A673 (cell line): Measurements from ENCODE around the gene SFR1. TPM values are rescaled to one million over a fixed set of nuclear protein-coding genes. Genes with fewer than 3 reads are reported as not detected.

Source experiments
- BruUV-seq: library from RNA; stranded (reverse); fragments of 400-500 nt; replicated peaks from 2 replicates; lab custom pipeline; 2021; lab: Mats Ljungman, UMichigan
- CTCF ChIA-PET: fragments of 300-600 bp; sonication (Branson Sonifier 250); formaldehyde crosslinking; loops from one replicate; lab custom pipeline; 2022; ENCODE audit warnings: antibody characterized with exemption; lab: Charles Lee
- POLR2A ChIA-PET: fragments of 300-600 bp; sonication (Branson Sonifier 250); formaldehyde crosslinking; loops from one replicate; lab custom pipeline; 2022; ENCODE audit warnings: antibody characterized with exemption; ENCODE audit not compliant: low non-redundant PET; lab: Charles Lee
- DNase-seq: peaks from one replicate; pipeline ENCODE4 v3.0.0-alpha.2; 2015; ENCODE audit warnings: low spot score
- H3K27ac ChIP-seq: fragments of 200-600 bp; sonication (generic); 2 replicates; pipeline ENCODE4 v1.5.1; 2016; ENCODE audit warnings: mixed run types, low read depth, mild to moderate bottlenecking, mixed read lengths, antibody characterized with exemption, low read length; ENCODE audit not compliant: poor library complexity, severe bottlenecking
- H3K27me3 ChIP-seq: fragments of 200-600 bp; sonication (generic); replicated peaks from 2 replicates; pipeline ENCODE4 v1.6.1; 2017; ENCODE audit warnings: mixed run types, low read depth, mild to moderate bottlenecking, mixed read lengths, antibody characterized with exemption, low read length; ENCODE audit not compliant: insufficient read depth, poor library complexity
- H3K36me3 ChIP-seq: fragments of 200-600 bp; sonication (generic); 2 replicates; pipeline ENCODE4 v1.6.1; 2016; ENCODE audit warnings: mixed run types, mild to moderate bottlenecking, mixed read lengths, antibody characterized with exemption, low read length; ENCODE audit not compliant: insufficient read depth, poor library complexity, severe bottlenecking
- H3K4me1 ChIP-seq: fragments of 200-600 bp; sonication (generic); 2 replicates; pipeline ENCODE4 v1.6.1; 2017; ENCODE audit warnings: mixed run types, mild to moderate bottlenecking, mixed read lengths, antibody characterized with exemption, low read length; ENCODE audit not compliant: insufficient read depth, poor library complexity, severe bottlenecking
- H3K4me3 ChIP-seq: fragments of 200-600 bp; sonication (generic); 2 replicates; pipeline ENCODE4 v1.5.1; 2016; ENCODE audit warnings: low read depth, mixed run types, mild to moderate bottlenecking, mixed read lengths, low read length; ENCODE audit not compliant: poor library complexity, severe bottlenecking
- H3K9me3 ChIP-seq: fragments of 200-600 bp; sonication (generic); 2 replicates; pipeline ENCODE4 v1.6.1; 2016; ENCODE audit warnings: mixed run types, low read depth, mild to moderate bottlenecking, mixed read lengths, antibody characterized with exemption, low read length; ENCODE audit not compliant: poor library complexity, severe bottlenecking
- EZH2 ChIP-seq: fragments of 200-600 bp; sonication (generic); IDR thresholded peaks from 2 replicates; pipeline ENCODE4 v1.6.1; 2017; ENCODE audit warnings: borderline replicate concordance, low read depth, mild to moderate bottlenecking, mixed read lengths, antibody characterized with exemption, low read length; ENCODE audit not compliant: poor library complexity, severe bottlenecking
- intact Hi-C: fragments of 100-400 bp; cut with micrococcal nuclease; formaldehyde crosslinking; loops from one replicate; pipeline ENCODE4 v1.10.0; 2022; ENCODE audit not compliant: unreplicated experiment
- total RNA-seq: library from RNA; stranded (reverse); gene quantifications from 2 replicates; pipeline ENCODE4 v1.2.3, GENCODE V29; 2021
- TF ChIP-seq, protein P1 (sequence below): fragments of 300-800, 200-600 bp; sonication (generic); conservative IDR thresholded peaks from 2 replicates; pipeline ENCODE4 v1.5.1; 2017; ENCODE audit warnings: low read depth, mild to moderate bottlenecking, antibody characterized with exemption, low read length, moderate library complexity, mixed read lengths

The SFR1 gene
- total RNA-seq, 1 experiment from 2014 or later, result 12.6 TPM

DNA sequence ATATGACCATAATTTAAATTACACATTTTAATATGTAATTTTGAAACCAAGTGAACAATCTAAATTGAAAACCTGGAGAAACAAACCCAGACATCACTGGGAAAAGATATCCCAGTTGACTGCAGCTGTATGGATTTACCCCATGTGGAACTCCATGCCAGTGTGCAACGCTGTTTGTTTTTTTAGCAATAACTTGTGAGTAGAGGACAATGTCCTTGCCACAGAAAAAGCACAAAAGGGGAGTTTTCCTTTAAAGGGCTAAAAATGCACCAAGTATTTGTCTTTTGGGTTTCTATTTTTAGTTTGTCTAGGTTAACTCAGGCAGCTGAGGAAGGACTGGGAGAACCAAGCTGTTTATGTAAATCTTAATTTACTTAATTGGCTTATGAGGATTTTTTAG lies 21.2 kb upstream of the SFR1 start:
- POLR2A ChIA-PET, result no interaction called here
- no peaks in the 10 kb centered on the region for H3K36me3 ChIP-seq

DNA sequence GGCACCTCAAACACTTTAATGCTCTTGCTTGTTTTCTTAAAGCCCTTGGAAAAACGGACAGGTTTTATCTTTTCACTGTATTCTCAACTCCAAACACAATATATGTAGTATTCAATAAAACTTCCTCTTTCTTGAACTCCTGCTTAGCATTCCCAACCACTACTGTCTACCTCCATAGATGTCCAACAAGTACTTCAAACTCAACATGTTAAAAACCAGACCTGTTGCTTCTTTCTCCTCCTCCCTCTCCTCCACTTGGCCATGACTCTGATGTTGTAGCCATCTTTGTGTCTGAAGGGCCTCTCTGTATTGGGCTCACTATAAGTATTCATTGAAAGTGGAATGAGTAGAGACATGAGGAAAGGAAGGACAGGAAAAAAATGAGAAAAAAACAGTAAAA lies 20.1 kb upstream of the SFR1 start:
- Histone ChIP-seq H3K36me3 (no peaks in the 10 kb centered on the region), H3K27ac (no peak overlapping the region), H3K27me3 (no peaks in the 10 kb centered on the region), H3K9me3 (peaks cover 2% of the 10 kb centered on the region), H3K4me3 (no peak overlapping the region), H3K4me1 (no peaks in the 10 kb centered on the region)
- no TSS peak for BruUV-seq
- CTCF ChIA-PET, result no interaction called here
- POLR2A ChIA-PET, result no interaction called here
- intact Hi-C loops, result no loop called here
- DNase-seq, result no peak
- TF ChIP-seq, protein P1, sequence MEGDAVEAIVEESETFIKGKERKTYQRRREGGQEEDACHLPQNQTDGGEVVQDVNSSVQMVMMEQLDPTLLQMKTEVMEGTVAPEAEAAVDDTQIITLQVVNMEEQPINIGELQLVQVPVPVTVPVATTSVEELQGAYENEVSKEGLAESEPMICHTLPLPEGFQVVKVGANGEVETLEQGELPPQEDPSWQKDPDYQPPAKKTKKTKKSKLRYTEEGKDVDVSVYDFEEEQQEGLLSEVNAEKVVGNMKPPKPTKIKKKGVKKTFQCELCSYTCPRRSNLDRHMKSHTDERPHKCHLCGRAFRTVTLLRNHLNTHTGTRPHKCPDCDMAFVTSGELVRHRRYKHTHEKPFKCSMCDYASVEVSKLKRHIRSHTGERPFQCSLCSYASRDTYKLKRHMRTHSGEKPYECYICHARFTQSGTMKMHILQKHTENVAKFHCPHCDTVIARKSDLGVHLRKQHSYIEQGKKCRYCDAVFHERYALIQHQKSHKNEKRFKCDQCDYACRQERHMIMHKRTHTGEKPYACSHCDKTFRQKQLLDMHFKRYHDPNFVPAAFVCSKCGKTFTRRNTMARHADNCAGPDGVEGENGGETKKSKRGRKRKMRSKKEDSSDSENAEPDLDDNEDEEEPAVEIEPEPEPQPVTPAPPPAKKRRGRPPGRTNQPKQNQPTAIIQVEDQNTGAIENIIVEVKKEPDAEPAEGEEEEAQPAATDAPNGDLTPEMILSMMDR, result no peak
- TF ChIP-seq EZH2, result no peak

More for the DNA sequence above, 21.2 kb upstream of the SFR1 start:
- no peak overlapping the region for H3K27ac ChIP-seq
- H3K27me3 ChIP-seq, result no peaks in the 10 kb centered on the region
- no TSS peak for BruUV-seq
- H3K4me1 ChIP-seq, result no peaks in the 10 kb centered on the region
- DNase-seq, result no peak
- CTCF ChIA-PET, result no interaction called here
- TF ChIP-seq, protein P1, result no peak
- no peak for TF ChIP-seq EZH2
- H3K9me3 ChIP-seq, result peaks cover 5% of the 10 kb centered on the region
- H3K4me3 ChIP-seq, result no peak overlapping the region
- intact Hi-C loops, result no loop called here

DNA sequence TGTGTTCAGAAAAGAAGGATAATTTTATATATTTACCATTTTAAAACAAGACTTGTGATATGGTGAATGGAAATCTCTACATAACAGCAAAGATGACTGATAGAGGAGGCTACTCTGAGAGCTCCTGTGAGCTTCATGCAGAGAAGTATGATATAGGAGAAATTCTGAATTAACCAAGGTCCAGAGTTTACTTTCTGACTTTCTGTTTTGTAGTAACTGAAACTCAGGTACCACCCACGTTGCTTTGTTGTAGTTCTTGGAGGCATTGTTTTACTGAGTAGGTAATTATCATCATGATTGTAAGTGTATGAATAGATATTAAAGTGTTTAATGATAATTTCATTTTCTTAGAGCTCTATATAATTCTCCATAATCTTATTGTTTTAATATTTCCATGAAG lies 18.0 kb upstream of the SFR1 start:
- Histone ChIP-seq H3K9me3 (no peaks in the 10 kb centered on the region), H3K36me3 (no peaks in the 10 kb centered on the region), H3K4me3 (no peak overlapping the region), H3K27me3 (no peaks in the 10 kb centered on the region), H3K4me1 (no peaks in the 10 kb centered on the region), H3K27ac (no peak overlapping the region)
- no peak for DNase-seq
- intact Hi-C loops, result no loop called here
- TF ChIP-seq, protein P1, result no peak
- TF ChIP-seq EZH2, result no peak
- BruUV-seq, result no TSS peak
- ChIA-PET CTCF (no interaction called here), POLR2A (no interaction called here)
